Left hindlimb (tissue), 1 donor: Measurements from ENCODE around the gene RAVER2.

ENCODE experiments used
- DNase-seq: peaks from one replicate; pipeline ENCODE4 v3.0.0-alpha.2; 2018

RAVER2 gene

GRCh38 chr1:64881281-64881680 lies 136.4 kb downstream of the RAVER2 start:
- DNase-seq: no peak
